Upper lobe of right lung (tissue), 1 donor: ENCODE measurements around the gene OBSL1. TPM values are rescaled to one million over a fixed set of nuclear protein-coding genes. Genes with fewer than 3 reads are reported as not detected.

Experiments used
- ATAC-seq: fragments of 200-7000 bp; cut with Tn5 transposase; one replicate; pipeline ENCODE4 v1.9.1; 2020; ENCODE audit warnings: mild to moderate bottlenecking, moderate library complexity
- DNase-seq: peaks from one replicate; pipeline ENCODE4 v3.0.0-alpha.2; 2020
- H3K27ac ChIP-seq: fragments of 200-600 bp; one replicate; pipeline ENCODE4 v1.8.0; 2022
- H3K27me3 ChIP-seq: fragments of 200-600 bp; one replicate; pipeline ENCODE4 v1.8.0; 2022; ENCODE audit warnings: mild to moderate bottlenecking
- H3K36me3 ChIP-seq: fragments of 200-600 bp; one replicate; pipeline ENCODE4 v1.8.0; 2022
- H3K4me1 ChIP-seq: fragments of 200-600 bp; one replicate; pipeline ENCODE4 v1.8.0; 2022
- H3K4me3 ChIP-seq: fragments of 200-600 bp; one replicate; pipeline ENCODE4 v1.8.0; 2022; ENCODE audit warnings: mild to moderate bottlenecking
- H3K9me3 ChIP-seq: fragments of 200-600 bp; one replicate; pipeline ENCODE4 v1.8.0; 2022
- CTCF ChIP-seq: fragments of 200-600 bp; IDR thresholded peaks from one replicate; pipeline ENCODE4 v1.8.0; 2022; ENCODE audit warnings: antibody characterized with exemption
- intact Hi-C: fragments of 100-400 bp; cut with DNase I; formaldehyde crosslinking; loops from one replicate; pipeline ENCODE4 v1.11.0; 2022
- total RNA-seq: library from RNA; stranded (reverse); fragmentation: NEBNext Ultra II Directional; extraction: Animal tissue kit (Norgen Biotek cat#: 25700); gene quantifications from one replicate; pipeline ENCODE4 v1.2.1, GENCODE V29; 2021
- donor health status: DM: no; HTN: yes; CAD: no; lungs with severe emphysema.

Gene OBSL1
- total RNA-seq, 1 donor from 2014 or later, result 72.8 TPM

- H3K36me3 ChIP-seq, result peaks cover 7% of the 10 kb centered on the region
- no peaks in the 10 kb centered on the region for H3K27me3 ChIP-seq
- TF ChIP-seq CTCF, result no peak
- intact Hi-C loops, result no loop called here
- DNase-seq (no peak), ATAC-seq (no peak)
- no peaks in the 10 kb centered on the region for H3K9me3 ChIP-seq
- H3K4me1 ChIP-seq, result peaks cover 6% of the 10 kb centered on the region
- no peak overlapping the region for H3K27ac ChIP-seq
- H3K4me3 ChIP-seq, result no peak overlapping the region
Observed at GRCh38 chr2:219573166-219573565, 1.8 kb upstream of the OBSL1 start.

DNA sequence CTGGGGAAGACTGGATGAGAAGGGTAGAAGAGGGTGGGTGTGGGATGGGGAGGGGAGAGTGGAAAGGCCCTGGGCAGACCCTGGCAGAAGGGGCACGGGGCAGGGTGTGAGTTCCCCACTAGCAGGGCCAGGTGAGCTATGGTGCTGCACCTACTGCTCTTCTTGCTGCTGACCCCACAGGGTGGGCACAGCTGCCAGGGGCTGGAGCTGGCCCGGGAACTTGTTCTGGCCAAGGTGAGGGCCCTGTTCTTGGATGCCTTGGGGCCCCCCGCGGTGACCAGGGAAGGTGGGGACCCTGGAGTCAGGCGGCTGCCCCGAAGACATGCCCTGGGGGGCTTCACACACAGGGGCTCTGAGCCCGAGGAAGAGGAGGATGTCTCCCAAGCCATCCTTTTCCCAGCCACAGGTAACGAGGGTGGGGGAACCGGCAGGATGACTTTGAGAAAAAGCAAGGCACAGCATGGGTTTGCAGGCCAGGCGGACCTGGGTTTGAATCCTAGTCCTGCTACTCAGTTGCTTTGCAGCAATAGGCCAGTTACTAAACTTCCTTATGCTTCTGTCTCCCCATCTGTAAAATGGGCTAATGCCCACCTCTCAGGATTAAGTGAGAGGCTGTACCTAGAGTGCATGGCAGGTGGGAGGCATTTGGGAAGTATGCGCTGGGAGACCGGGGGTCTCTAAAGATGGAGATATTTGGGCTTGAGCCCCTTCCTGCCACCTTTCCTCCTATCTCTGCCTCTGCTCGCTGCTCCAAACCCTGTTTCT, 1.1 kb upstream of the OBSL1 start, which contains the start of gene INHA:
INHA (plus strand) TSS at position 74 of the 765 bp plus-strand sequence; CDS start at position 139, 65 bp downstream.
- no peaks in the 10 kb centered on the region for H3K9me3 ChIP-seq
- H3K27me3 ChIP-seq, result no peaks in the 10 kb centered on the region
- H3K4me1 ChIP-seq, result peaks cover 6% of the 10 kb centered on the region
- H3K4me3 ChIP-seq, result peak within 1 kb of the TSS; percentile 61
- H3K36me3 ChIP-seq, result peaks cover 7% of the 10 kb centered on the region
- DNase-seq (no peak), ATAC-seq (no peak)
- intact Hi-C loops, result no loop called here
- H3K27ac ChIP-seq, result peak within 1 kb of the TSS; percentile 80
- no peak for TF ChIP-seq CTCF

DNA sequence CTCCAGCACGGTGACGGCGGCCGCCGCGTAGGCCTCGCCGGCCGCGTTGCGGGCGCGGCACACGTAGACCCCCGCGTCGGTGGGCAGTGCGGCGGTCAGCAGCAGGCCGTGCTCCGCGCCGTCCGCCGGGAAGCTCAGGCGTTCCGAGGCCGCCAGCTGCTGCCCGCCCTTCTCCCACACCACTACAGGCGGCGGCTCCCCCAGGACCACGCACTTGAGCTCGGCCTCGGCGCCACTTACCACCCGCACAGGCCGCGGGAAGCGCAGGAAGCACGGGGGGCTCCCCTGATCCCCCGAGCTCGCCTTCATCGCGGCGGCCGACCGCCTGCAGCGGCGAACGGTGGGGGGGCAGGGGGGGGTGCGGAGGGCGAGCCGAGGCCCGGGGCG, 422 bp downstream of the OBSL1 start:
- H3K36me3 ChIP-seq, result peaks cover 7% of the 10 kb centered on the region
- peak overlapping the region; percentile 61 for H3K4me3 ChIP-seq
- ATAC-seq, result peak; percentile 15
- H3K27me3 ChIP-seq, result no peaks in the 10 kb centered on the region
- peak; percentile 69 for DNase-seq
- no peak for TF ChIP-seq CTCF
- intact Hi-C loops, result no loop called here
- peaks cover 6% of the 10 kb centered on the region for H3K4me1 ChIP-seq
- no peaks in the 10 kb centered on the region for H3K9me3 ChIP-seq
- H3K27ac ChIP-seq, result peak overlapping the region; percentile 80

DNA sequence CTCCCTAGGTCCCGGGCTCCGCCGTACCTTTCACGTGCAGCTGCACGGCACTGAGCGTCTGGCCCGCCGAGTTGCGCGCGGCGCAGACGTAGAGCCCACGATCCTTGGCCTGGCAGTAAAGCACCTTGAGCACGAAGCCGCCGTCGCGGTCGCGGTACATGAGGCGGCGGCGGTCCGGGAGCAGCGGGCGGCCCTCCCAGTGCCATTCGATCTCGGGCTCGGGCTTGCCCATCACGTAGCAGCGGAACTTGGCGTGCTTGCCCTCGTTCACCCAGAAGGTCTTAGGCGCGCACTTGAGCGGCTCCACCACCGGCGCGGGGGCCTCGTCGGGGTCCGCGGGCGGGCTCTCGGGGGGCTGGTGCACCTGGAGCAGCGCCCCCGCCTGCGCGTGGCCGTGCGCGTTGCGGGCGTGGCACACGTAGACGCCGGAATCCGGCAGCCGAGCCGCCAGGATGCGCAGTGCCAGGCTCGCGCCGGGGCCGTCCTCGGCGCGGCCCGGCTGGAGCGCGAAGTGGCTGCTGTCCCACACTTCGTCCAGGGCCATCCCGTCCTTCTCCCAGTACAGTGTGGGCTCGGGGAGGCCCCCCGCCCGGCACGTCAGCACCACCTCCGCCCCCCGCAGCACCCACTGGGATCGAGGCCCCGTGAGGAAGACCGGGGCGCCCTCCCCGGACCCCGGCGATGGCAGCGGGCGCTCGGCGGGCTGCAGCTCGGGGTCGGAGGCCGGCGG, 980 bp downstream of the OBSL1 start:
- H3K4me3 ChIP-seq, result peak overlapping the region; percentile 61
- H3K36me3 ChIP-seq, result peaks cover 7% of the 10 kb centered on the region
- no peaks in the 10 kb centered on the region for H3K9me3 ChIP-seq
- peaks cover 6% of the 10 kb centered on the region for H3K4me1 ChIP-seq
- intact Hi-C loops, result no loop called here
- peak; percentile 7 for TF ChIP-seq CTCF
- DNase-seq (peak; percentile 71), ATAC-seq (peak; percentile 55)
- H3K27ac ChIP-seq, result peak overlapping the region; percentile 80
- no peaks in the 10 kb centered on the region for H3K27me3 ChIP-seq

DNA sequence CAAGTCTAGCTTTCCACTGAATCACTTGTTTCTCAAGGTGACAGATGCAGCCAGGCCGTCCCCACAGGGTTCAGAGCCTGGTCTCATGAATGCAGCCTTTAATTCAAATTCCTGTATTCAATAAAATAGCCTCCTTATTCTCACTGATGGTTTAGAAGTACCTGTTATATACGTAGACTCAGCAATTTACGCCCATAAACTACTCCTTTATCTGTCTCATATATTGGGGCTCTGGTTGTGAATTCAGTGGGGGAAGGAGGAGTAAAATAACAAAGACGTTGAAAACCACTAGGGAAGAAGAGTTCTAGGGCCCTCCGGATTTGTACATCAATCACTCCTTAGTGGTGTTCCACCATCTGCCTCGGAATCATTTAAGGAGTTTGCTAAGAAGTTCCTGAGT, 1.7 kb downstream of the OBSL1 start:
- H3K4me1 ChIP-seq, result peaks cover 6% of the 10 kb centered on the region
- DNase-seq (no peak), ATAC-seq (no peak)
- no peak overlapping the region for H3K27ac ChIP-seq
- TF ChIP-seq CTCF, result no peak
- intact Hi-C loops, result no loop called here
- H3K9me3 ChIP-seq, result no peaks in the 10 kb centered on the region
- no peaks in the 10 kb centered on the region for H3K27me3 ChIP-seq
- H3K4me3 ChIP-seq, result peak overlapping the region; percentile 61
- H3K36me3 ChIP-seq, result peaks cover 7% of the 10 kb centered on the region
